ENCODE measurements around the gene PAN2.

DNA sequence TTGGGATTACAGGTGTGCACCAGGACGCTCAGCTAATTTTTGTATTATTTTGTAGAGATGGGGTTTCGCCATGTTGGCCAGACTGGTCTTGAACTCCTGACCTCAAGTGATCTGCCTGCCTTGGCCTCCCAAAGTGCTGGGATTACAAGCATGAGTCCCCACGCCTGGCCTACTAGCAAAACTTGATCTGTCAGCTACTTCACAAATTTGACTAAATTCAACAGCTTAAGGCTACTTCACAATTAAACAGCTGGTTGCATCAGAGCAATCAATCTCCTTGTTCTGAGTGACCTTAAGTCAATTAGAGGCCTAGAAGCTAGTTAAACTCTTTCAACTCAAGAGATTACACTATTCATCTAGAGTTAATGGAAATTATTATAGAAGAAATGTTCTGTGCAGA lies 54.9 kb downstream of the PAN2 start:
- TF ChIP-seq GATA2 (IDR thresholded peaks at IDR 0.05; ENCODE audit: insufficient read depth, insufficient read length, low read depth, low read length) (no peak), EZH2 (IDR thresholded peaks at IDR 0.05; ENCODE audit: borderline replicate concordance, low read depth, low read length, severe bottlenecking) (no peak)
- TF ChIP-seq, protein P1, sequence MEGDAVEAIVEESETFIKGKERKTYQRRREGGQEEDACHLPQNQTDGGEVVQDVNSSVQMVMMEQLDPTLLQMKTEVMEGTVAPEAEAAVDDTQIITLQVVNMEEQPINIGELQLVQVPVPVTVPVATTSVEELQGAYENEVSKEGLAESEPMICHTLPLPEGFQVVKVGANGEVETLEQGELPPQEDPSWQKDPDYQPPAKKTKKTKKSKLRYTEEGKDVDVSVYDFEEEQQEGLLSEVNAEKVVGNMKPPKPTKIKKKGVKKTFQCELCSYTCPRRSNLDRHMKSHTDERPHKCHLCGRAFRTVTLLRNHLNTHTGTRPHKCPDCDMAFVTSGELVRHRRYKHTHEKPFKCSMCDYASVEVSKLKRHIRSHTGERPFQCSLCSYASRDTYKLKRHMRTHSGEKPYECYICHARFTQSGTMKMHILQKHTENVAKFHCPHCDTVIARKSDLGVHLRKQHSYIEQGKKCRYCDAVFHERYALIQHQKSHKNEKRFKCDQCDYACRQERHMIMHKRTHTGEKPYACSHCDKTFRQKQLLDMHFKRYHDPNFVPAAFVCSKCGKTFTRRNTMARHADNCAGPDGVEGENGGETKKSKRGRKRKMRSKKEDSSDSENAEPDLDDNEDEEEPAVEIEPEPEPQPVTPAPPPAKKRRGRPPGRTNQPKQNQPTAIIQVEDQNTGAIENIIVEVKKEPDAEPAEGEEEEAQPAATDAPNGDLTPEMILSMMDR (IDR thresholded peaks at IDR 0.05; ENCODE audit: extremely low read depth in 1 of 2, insufficient read depth in 1 of 2, low read depth in 1 of 2, low read length in 2 of 2), result no peak
